HG03432 (cell line): ENCODE data around the gene ITGB2.

Source experiments
- ATAC-seq: cut with Tn5 transposase; IDR thresholded peaks from one replicate; pipeline ENCODE4 v1.9.1; 2021; ENCODE audit warnings: mild to moderate bottlenecking, moderate library complexity; ENCODE audit not compliant: unreplicated experiment

ITGB2 gene

DNA sequence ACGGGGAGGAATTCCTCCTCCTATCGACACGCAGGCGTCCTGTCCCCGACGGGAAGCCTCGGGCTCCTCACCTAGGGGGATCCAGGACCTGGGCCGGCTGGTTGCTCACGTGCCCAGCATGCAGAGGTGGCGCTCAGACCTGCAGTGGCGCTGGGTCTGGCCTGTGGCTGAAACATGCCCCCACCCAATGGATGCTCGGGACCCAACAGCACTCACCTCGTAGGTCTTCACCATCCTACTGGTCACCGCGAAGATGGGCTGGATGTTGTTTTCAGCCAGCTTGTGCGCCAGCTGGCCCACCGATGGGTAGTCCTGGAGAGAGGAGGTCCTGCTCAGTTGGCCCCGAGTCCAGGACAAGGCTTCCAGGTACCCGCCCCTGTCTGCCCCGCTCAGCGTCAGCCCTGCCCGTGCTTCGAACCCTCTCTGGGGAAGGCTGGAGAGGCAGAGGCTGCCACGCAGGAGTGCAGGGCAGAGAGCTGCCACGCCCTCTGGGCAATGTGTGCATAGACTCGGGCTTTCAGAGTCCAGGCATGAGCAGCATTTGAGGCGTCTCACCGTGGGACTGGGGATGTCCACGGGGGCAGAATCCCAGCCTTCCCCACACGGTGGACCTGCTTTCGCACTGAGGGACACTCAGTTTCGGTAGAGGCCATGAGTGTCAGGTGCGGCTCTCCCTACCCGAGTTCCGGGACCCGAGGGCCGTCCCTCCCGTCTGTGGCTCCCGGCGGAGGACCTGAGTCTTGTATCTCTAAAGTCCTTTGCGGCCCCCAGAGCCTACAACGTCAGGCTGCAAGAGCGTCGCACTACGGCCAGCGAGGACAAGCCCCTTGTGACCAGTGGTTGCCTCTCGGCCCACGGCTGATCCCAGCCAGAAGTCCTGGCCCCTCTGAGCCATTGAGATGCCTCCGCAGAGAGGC is 21.6 kb downstream of the ITGB2 start:
- ATAC-seq: no peak

- no peak for ATAC-seq
Observed at GRCh38 chr21:44898011-44898488, 22.6 kb downstream of the ITGB2 start.

GRCh38 chr21:44897326-44898010 is 23.2 kb downstream of the ITGB2 start:
- no peak for ATAC-seq

- ATAC-seq: no peak
Observed at GRCh38 chr21:44896561-44897286, 24.0 kb downstream of the ITGB2 start.

DNA sequence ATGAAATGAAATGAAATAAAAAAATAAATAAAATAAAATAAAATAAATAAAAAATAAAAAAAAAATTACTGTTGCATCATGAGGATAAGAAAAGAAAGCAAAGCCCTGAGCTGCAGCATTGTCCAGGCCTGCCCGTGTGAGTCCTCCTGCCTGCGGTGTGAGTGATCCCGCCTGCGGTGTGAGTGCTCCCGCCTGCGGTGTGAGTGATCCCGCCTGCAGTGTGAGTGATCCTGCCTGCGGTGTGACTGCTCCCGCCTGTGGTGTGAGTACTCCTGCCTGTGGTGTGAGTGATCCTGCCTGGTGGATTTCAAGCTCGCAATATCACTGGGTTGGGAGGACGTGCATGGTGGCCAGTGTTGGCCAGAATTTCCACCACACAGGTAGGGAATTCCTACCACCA is 24.8 kb downstream of the ITGB2 start:
- ATAC-seq: no peak

GRCh38 chr21:44894687-44895302 is 25.9 kb downstream of the ITGB2 start:
- ATAC-seq: no peak

DNA sequence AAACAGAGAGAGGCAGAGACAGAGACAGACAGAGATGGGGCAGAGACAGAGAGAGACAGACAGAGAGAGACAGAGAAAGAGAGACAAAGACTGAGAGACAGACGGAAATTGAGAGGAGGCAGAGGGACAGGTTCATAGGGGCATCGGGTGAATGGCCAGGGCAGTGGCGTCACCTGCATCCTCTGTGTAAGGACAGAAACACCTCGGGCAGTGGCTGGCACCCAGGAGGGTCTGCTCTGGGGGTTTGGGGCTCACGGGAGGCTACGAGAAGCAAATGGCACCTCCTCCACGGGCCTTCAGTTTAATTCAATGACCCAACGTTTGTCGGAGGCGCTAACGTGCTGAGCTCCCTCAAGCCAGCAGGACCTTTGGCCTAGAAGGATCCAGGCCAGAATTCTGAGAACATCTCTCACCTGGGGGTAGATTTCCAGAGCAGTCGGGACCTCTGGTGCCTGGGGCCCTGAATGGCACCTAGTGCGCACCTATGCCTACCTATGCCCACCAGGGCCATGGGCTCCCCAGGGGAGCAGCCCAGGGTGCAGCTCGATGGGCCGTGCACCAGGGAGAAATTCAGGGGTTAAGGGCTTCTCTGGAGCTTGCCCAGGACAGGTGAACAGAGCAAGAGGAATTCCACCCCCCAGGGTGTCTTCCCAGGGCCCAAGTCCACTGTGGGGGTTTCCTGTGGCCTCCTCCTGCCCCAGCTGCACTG is 26.6 kb downstream of the ITGB2 start:
- no peak for ATAC-seq

DNA sequence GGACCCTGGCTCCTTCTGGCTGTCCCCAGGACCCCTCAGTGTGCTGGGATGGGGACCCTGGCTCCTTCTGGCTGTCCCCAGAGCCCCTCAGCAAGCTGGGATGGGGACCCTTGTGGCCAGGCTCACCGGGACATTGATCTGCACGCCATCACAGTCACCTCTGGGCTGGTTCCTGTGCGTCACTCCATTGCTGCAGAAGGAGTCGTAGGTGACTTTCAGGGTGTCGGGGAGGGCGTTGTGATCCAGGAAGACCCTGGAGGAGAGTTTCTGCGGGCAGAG is 27.5 kb downstream of the ITGB2 start:
- no peak for ATAC-seq

DNA sequence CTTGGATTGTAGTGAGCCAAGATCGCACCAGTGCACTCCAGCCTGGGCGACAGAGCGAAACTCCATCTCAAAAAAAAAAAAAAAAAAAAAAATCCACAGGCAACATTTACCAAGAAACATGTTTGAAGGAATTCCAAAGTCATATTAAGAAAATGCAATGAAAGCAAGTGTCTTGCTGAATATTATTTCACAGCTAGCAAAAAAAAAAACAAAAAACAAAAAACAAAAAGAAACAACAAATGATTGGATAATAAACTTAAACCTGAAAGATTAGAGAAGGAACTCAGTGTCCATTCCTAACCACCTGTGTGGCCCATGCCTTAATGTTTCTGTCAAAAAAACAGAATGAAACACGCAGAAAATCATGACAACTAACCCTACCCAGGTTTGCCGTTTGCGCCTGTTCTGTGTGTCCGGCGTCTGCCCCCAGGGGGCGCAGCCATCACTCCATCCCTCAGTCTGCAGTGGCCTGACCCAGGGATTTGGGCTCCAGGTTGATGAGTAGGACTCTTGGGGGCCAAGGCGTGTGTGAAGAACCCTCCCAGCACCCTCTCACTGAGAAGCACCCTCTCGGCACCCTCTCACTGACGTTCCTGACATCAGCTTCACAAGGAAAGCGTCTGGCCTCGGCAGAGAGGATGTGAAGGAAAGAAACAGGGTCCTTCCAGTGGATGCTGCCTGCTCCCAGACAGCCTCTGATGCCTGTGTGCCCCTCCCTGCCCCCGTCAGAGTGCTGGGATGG is 28.0 kb downstream of the ITGB2 start:
- peak; percentile 49 for ATAC-seq

- no peak for ATAC-seq
Observed at GRCh38 chr21:44892095-44892494, 28.6 kb downstream of the ITGB2 start.

DNA sequence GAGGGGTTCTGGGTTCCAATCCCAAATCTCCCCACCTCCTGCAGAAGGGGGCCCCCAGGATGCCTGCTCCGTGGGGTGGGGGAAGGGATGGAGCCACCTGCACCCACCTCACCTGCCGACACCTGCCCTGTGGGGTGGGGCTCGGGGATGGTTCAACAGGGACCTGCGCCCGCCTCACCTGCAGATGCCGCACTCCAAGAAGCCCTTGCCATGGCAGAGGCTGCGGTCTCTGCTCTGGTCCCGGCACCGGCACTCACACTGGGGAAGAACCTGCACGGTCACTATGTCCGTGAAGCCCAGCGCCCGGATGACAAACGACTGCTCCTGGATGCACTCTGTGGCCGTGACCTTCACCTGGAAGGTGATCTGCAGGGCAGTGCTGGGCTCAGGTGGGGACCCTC is 29.1 kb downstream of the ITGB2 start:
- no peak for ATAC-seq

- no peak for ATAC-seq
Observed at GRCh38 chr21:44890961-44891541, 29.6 kb downstream of the ITGB2 start.

DNA sequence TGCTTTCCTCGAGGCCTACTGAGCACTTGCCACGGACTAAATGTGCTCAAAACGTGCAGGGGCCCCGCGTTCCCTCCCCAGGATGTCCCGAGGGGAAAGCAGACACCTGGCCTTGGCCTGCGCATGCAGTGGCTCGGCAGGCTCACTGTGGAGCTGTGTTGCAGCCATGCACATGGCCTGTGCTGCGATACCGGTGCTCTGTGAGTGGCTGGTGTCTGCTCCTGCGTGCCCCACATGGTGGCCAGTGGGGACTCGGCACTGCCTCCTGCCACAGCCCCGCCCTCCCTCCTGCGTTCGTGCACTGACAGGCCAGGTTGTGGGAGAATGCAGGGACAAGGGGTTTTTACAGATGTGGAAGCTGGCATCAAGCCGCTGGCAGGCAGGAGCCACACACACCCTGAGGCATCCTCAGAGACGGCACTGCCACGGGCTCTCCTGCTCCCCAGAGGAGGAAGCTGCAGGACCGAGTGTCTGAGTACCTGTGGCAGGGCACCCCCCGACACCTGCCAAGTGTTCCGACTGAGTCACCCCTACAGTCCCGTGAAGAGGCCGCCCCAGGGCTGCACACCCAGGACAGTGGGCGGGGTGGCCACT is 30.3 kb downstream of the ITGB2 start:
- no peak for ATAC-seq

GRCh38 chr21:44889625-44890337 is 30.9 kb downstream of the ITGB2 start:
- no peak for ATAC-seq

GRCh38 chr21:44888581-44889550 is 31.8 kb downstream of the ITGB2 start:
- no peak for ATAC-seq

DNA sequence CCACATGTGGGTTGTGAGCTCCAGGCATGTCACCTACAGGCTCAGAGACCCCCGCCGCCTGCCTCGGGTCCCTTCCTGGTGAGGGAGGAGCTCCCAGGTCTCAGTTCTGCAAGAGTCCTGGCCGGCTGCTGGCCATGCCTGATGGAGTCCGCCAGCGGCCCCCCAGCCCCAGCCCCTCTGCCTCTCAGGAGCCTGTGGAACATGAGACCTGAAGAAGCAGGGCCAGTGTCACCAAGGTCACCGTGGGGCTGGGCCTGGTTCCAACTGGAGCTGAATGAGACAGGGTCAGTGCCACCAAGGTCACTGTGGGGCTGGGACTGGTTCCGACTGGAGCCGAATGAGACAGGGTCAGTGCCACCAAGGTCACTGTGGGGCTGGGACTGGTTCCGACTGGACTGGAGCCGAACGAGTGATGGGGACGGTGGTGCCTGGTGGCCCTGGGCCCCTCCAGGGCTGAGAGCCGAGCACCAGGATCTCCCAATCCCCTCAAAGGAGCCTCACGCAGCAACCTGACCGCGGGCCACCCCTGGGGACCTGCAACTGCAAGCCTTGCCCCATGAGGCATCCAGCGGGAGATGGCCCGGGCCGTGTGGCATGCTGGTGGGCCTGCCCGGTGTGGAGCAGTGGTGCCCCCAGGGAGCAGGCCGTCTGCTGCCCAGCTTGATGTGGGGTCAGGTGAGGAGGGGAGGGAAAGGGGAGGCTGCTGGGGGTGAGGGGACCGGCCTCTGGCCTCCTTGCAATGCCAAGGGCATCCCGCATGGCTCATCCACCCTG is 32.7 kb downstream of the ITGB2 start:
- no peak for ATAC-seq
